ENCODE results near the gene KCNQ5.

Gene KCNQ5

DNA sequence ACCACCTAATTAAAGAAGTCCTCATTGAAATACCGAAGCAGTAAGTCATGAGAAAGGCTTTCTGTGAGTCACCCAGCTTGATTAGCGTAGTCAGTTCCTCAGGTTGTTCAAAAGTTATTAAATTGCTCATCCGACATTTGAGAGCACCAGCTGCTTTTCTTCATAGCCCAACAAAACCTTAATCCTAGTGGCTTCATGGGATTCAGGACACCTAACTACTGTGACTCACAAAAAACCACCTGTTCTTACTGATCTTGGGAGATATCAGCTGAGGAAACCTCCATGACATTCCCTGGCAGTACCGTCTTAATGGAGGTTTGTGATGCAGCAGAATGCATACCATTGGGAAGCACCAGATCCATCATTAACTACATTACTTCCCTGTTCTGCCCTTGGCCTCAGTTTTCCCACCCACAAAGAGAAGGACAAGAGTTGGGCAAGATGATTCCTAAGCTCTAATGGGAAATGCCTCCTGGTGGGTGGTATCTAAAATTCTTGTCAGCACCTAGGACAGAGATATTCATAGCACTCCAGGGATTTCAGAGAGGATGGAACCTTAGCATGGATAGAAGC is 499.6 kb downstream of the KCNQ5 start:
- no peaks in the 10 kb centered on the region for H3K27me3 ChIP-seq (ENCODE audit: control insufficient read depth, low read length)
- no peak overlapping the region for H3K4me3 ChIP-seq (ENCODE audit: low read length)
- no peaks in the 10 kb centered on the region for H3K9me2 ChIP-seq (replicated peaks; ENCODE audit: control insufficient read depth, low read length)
- H4K20me1 ChIP-seq (ENCODE audit: control insufficient read depth, insufficient read depth, low read depth, low read length) = no peaks in the 10 kb centered on the region
- no peaks in the 10 kb centered on the region for H3K9me3 ChIP-seq (ENCODE audit: control insufficient read depth, insufficient read depth, low read length)
- no peak overlapping the region for H3K27ac ChIP-seq (ENCODE audit: low read depth, low read length)
- TF ChIP-seq, protein P1, sequence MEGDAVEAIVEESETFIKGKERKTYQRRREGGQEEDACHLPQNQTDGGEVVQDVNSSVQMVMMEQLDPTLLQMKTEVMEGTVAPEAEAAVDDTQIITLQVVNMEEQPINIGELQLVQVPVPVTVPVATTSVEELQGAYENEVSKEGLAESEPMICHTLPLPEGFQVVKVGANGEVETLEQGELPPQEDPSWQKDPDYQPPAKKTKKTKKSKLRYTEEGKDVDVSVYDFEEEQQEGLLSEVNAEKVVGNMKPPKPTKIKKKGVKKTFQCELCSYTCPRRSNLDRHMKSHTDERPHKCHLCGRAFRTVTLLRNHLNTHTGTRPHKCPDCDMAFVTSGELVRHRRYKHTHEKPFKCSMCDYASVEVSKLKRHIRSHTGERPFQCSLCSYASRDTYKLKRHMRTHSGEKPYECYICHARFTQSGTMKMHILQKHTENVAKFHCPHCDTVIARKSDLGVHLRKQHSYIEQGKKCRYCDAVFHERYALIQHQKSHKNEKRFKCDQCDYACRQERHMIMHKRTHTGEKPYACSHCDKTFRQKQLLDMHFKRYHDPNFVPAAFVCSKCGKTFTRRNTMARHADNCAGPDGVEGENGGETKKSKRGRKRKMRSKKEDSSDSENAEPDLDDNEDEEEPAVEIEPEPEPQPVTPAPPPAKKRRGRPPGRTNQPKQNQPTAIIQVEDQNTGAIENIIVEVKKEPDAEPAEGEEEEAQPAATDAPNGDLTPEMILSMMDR (IDR thresholded peaks at IDR 0.05; ENCODE audit: low read depth, low read length, poor library complexity, severe bottlenecking) = no peak
- no peak for TF ChIP-seq EZH2phosphoT487 (IDR thresholded peaks at IDR 0.05; ENCODE audit: borderline replicate concordance, low read length)
- H3K79me2 ChIP-seq (ENCODE audit: control insufficient read depth, low read length) = no peaks in the 10 kb centered on the region
- peaks cover 31% of the 10 kb centered on the region for H3K36me3 ChIP-seq (ENCODE audit: control insufficient read depth, low read length)
- H3K4me1 ChIP-seq (ENCODE audit: control insufficient read depth, low read length) = no peaks in the 10 kb centered on the region
- no peak overlapping the region for H3K4me2 ChIP-seq (ENCODE audit: low read length)
- no peaks in the 10 kb centered on the region for H3F3A ChIP-seq (ENCODE audit: control insufficient read depth, insufficient read depth)

DNA sequence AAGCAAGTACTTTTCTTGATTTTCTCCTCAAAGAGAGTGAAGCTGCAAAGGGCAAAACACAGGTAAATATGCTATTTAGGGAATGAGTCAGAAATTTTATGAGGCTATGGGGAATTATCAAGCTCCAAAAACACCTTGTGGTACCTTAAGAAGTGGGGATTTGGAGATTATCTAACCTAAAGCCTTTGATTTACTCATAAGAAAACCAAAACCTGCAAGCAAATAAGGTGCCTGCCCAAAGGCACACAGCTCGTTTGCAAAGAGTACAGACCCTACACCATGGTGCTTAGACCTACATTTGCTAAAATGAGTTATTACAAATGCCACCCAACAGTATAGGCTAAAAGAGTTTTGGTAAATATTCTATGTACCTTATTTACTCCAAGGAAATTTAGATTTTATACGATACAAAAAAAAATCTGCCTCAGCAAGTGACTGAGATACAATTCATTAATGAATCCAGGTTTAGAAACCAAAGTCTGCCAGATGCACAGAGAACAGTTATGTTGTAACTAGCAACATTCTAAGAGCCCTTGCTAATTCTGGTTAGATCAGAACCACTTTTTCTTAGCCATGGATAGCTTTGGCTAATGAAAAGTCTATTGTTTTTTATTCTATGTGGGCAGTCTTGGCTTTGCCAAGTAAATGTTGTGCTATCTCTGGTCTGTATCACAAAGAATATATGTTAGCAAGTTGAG is 501.9 kb downstream of the KCNQ5 start:
- no peak for TF ChIP-seq EZH2phosphoT487 (IDR thresholded peaks at IDR 0.05; ENCODE audit: borderline replicate concordance, low read length)
- TF ChIP-seq, protein P1 (IDR thresholded peaks at IDR 0.05; ENCODE audit: low read depth, low read length, poor library complexity, severe bottlenecking) = no peak
- Histone ChIP-seq H3K36me3 (ENCODE audit: control insufficient read depth, low read length) (peaks cover 31% of the 10 kb centered on the region), H3K4me3 (ENCODE audit: low read length) (no peak overlapping the region), H4K20me1 (ENCODE audit: control insufficient read depth, insufficient read depth, low read depth, low read length) (no peaks in the 10 kb centered on the region), H3K79me2 (ENCODE audit: control insufficient read depth, low read length) (no peaks in the 10 kb centered on the region), H3K27ac (ENCODE audit: low read depth, low read length) (no peak overlapping the region), H3K4me2 (ENCODE audit: low read length) (no peak overlapping the region), H3K9me2 (replicated peaks; ENCODE audit: control insufficient read depth, low read length) (no peaks in the 10 kb centered on the region), H3K9me3 (ENCODE audit: control insufficient read depth, insufficient read depth, low read length) (no peaks in the 10 kb centered on the region), H3F3A (ENCODE audit: control insufficient read depth, insufficient read depth) (no peaks in the 10 kb centered on the region), H3K4me1 (ENCODE audit: control insufficient read depth, low read length) (no peaks in the 10 kb centered on the region), H3K27me3 (ENCODE audit: control insufficient read depth, low read length) (no peaks in the 10 kb centered on the region)

DNA sequence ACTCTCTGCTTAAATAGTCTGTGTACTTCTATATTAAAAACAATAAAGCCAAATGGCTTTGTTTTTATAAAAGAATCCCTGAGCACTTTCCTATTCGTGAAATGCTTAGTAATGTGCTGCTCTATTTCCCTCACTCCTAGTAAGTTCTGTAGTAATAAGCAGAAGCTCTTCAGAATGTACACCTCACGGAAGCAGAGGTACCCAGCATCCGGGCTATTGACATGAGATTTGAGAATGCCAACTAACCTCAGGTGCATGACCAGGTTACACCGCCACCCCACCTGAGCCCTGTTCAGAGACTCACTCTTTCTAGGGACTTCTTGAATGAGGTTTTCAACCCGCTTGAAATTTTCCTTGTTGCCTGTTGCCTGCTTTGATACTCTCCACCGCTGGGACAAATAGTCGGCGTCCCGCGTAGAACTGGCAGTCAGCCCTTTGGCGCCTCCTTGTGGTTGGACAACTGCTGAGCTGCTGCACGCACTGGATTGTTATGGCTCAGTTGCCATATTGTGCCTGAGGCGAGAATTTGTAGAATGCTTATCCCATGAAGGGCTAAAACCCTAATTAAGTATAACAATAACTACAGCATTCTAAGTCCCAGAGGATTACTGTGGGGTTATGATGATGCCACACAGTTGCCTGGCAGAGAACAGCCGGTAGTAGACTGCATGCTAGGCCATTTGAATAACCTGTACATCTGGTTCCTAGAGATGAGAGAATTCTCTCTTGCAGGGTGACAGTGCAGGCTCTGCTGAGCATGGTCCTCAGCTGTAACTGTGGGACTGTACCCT is 508.0 kb downstream of the KCNQ5 start:
- peaks cover 13% of the 10 kb centered on the region for H3K4me1 ChIP-seq (ENCODE audit: control insufficient read depth, low read length)
- H4K20me1 ChIP-seq (ENCODE audit: control insufficient read depth, insufficient read depth, low read depth, low read length) = no peaks in the 10 kb centered on the region
- no peaks in the 10 kb centered on the region for H3F3A ChIP-seq (ENCODE audit: control insufficient read depth, insufficient read depth)
- no peaks in the 10 kb centered on the region for H3K27me3 ChIP-seq (ENCODE audit: control insufficient read depth, low read length)
- H3K4me3 ChIP-seq (ENCODE audit: low read length) = 0 out of 2 replicates have a peak overlapping the region, but pooled peaks have one; percentile 9
- H3K9me3 ChIP-seq (ENCODE audit: control insufficient read depth, insufficient read depth, low read length) = no peaks in the 10 kb centered on the region
- no peaks in the 10 kb centered on the region for H3K79me2 ChIP-seq (ENCODE audit: control insufficient read depth, low read length)
- peaks cover 15% of the 10 kb centered on the region for H3K36me3 ChIP-seq (ENCODE audit: control insufficient read depth, low read length)
- H3K9me2 ChIP-seq (replicated peaks; ENCODE audit: control insufficient read depth, low read length) = no peaks in the 10 kb centered on the region
- H3K27ac ChIP-seq (ENCODE audit: low read depth, low read length) = no peak overlapping the region
- TF ChIP-seq EZH2phosphoT487 (IDR thresholded peaks at IDR 0.05; ENCODE audit: borderline replicate concordance, low read length) = no peak
- TF ChIP-seq, protein P1 (IDR thresholded peaks at IDR 0.05; ENCODE audit: low read depth, low read length, poor library complexity, severe bottlenecking) = peak; percentile 99
- peak overlapping the region; percentile 50 for H3K4me2 ChIP-seq (ENCODE audit: low read length)

Data from DOHH2 (cell line).